Neutrophil (primary cell): Measurements from ENCODE around the gene COL21A1.

ENCODE experiments used
- H3K27ac ChIP-seq: fragments of 200-600 bp; sonication (generic); 2 replicates; pipeline ENCODE4 v1.5.1; 2016; ENCODE audit warnings: mild to moderate bottlenecking, moderate library complexity
- H3K27me3 ChIP-seq: fragments of 200-600 bp; sonication (generic); 2 replicates; pipeline ENCODE4 v1.6.0; 2016; ENCODE audit warnings: mild to moderate bottlenecking
- H3K36me3 ChIP-seq: fragments of 200-600 bp; sonication (generic); 2 replicates; pipeline ENCODE4 v1.5.1; 2017
- H3K4me1 ChIP-seq, 2 experiments: fragments of 200-600 bp in 1 of 2; sonication (generic) in 1 of 2; 1 replicate in 1 of 2; 2 replicates in 1 of 2; pipeline versions ENCODE4 v1.5.1 to v1.6.1; 2013 to 2016; ENCODE audit warnings: low read depth in 1 of 2, low read length in 1 of 2, mild to moderate bottlenecking in 1 of 2, moderate library complexity in 1 of 2; ENCODE audit not compliant: control insufficient read depth in 1 of 2, insufficient read depth in 1 of 2
- H3K4me3 ChIP-seq, 2 experiments: fragments of 200-600 bp in 1 of 2; sonication (generic) in 1 of 2; 1 replicate in 1 of 2; 2 replicates in 1 of 2; pipeline ENCODE4 v1.5.1; 2013 to 2016; ENCODE audit warnings: low read depth in 1 of 2, low read length in 1 of 2, mild to moderate bottlenecking in 1 of 2, moderate library complexity in 1 of 2
- H3K9me3 ChIP-seq: fragments of 200-600 bp; sonication (generic); 2 replicates; pipeline ENCODE4 v1.5.1; 2016
- CTCF ChIP-seq: fragments of 200-600 bp; sonication (generic); IDR thresholded peaks from 2 replicates; pipeline ENCODE4 v1.5.1; 2016; ENCODE audit warnings: antibody characterized with exemption

Gene COL21A1

GRCh38 chr6:56096946-56097621 is 150.3 kb downstream of the COL21A1 start:
- Histone ChIP-seq H3K36me3 (no peaks in the 10 kb centered on the region), H3K27ac (no peak overlapping the region), H3K4me1 (peaks cover 56 to 80% of the 10 kb centered on the region in 2 experiments), H3K27me3 (no peaks in the 10 kb centered on the region), H3K9me3 (no peaks in the 10 kb centered on the region), H3K4me3 (no peak overlapping the region)
- TF ChIP-seq CTCF: no peak

DNA sequence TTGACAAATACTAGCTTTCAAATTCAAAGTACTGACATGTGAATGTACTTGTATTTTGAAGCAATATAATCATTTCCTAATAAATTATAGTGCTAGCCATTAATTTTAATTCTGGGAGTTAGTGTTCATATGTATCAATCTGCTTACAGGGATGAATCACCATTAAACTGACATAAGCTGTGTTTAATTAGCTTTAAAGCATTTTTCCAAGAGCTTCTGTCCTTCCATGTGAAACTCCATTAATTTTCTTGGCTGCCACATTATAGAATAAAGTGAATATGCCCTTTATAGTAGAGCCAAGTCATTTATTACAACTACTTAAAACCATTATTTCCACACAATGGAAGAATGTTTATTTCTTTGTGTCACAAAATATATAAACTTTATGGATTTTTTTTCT is 150.8 kb downstream of the COL21A1 start:
- Histone ChIP-seq H3K36me3 (no peaks in the 10 kb centered on the region), H3K4me3 (no peak overlapping the region), H3K27ac (no peak overlapping the region), H3K9me3 (no peaks in the 10 kb centered on the region), H3K4me1 (peaks cover 53 to 80% of the 10 kb centered on the region in 2 experiments), H3K27me3 (no peaks in the 10 kb centered on the region)
- TF ChIP-seq CTCF: no peak

DNA sequence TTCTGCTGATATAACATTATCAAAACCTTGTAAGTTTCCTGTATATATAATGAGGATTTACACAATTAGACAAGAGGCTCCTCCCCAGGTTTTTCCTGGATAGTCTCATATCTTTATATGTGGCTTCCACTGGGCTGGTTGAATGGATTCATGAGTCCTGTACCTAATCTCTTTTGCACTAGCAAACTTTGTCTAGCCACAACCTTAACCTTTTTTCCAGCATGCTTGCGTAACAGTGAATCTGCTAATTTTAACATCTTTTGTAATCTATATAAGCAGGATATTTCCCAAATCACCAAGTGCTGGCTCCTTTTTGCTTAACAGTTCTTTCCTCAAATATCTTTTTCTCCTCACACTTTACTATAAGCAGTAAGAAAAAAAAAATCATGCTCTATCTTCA is 153.6 kb downstream of the COL21A1 start:
- H3K4me3 ChIP-seq: peak overlapping the region in 1 of 2 experiments; percentile 16
- H3K36me3 ChIP-seq: no peaks in the 10 kb centered on the region
- no peak for TF ChIP-seq CTCF
- H3K4me1 ChIP-seq: peaks cover 39 to 63% of the 10 kb centered on the region in 2 experiments
- H3K27me3 ChIP-seq: no peaks in the 10 kb centered on the region
- H3K27ac ChIP-seq: peak overlapping the region; percentile 76
- H3K9me3 ChIP-seq: no peaks in the 10 kb centered on the region

DNA sequence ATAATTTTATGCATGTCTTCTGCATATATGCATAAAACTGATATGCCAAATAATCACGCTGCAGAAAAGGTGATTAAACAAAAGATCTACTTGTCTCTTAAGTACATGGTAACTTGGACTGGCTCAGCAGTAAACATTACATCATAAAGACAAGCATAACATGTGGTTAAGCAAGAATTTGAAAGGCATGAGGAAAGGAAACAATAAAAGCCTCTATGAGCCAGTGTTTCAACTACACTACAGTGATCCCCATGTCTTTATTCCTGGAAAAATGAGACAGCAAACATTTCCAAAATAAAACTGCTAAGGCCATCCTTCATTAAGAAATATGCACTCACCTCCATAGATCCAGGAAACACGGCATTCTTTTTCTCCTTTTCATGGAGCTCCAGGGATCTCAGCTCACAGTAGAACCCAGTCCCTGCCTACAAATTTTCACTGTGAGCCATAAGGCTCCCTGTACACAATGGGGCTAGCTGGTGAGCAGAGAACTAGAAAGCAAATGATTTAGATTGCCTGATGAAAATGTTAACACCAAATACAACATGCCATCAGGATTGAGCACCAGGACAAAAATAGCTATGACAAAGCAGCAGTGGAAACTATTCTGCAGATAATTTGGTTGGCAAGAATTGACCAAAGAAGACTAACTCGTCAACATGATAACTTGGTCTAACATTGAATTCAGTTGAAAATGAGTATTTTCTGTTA is 156.1 kb downstream of the COL21A1 start:
- H3K27ac ChIP-seq: peak overlapping the region; percentile 43
- TF ChIP-seq CTCF: no peak
- no peaks in the 10 kb centered on the region for H3K27me3 ChIP-seq
- H3K9me3 ChIP-seq: no peaks in the 10 kb centered on the region
- H3K4me1 ChIP-seq: peaks cover 39 to 56% of the 10 kb centered on the region in 2 experiments
- no peak overlapping the region for H3K4me3 ChIP-seq
- no peaks in the 10 kb centered on the region for H3K36me3 ChIP-seq

DNA sequence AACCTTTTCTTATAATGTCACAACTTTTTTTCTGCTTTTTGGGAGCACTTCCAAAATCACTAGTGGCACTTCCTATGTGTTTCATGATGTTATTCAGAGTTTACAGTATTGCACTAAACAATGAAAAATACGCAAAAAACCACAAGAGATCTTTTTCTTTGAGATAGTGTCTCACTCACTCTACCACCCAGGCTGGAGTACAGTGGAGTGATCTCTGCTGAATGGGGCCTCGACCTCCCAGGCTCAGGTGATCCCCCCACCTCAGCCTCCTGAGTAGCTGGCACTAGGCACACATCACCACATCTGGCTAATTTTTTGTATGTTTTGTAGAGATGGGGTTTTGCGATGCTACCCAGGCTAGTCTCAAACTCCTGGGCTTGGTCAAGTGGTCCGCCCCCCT is 158.7 kb downstream of the COL21A1 start:
- H3K36me3 ChIP-seq: no peaks in the 10 kb centered on the region
- H3K9me3 ChIP-seq: no peaks in the 10 kb centered on the region
- H3K27ac ChIP-seq: no peak overlapping the region
- peaks cover 18 to 29% of the 10 kb centered on the region in 2 experiments for H3K4me1 ChIP-seq
- no peak for TF ChIP-seq CTCF
- no peak overlapping the region for H3K4me3 ChIP-seq
- no peaks in the 10 kb centered on the region for H3K27me3 ChIP-seq
